GM21367 (cell line): ENCODE measurements around the gene ANKRD16.

Experiments used
- ATAC-seq: cut with Tn5 transposase; IDR thresholded peaks from one replicate; pipeline ENCODE4 v1.9.1; 2021; ENCODE audit not compliant: unreplicated experiment

ANKRD16 gene

GRCh38 chr10:5904227-5904626 lies 14.5 kb upstream of the ANKRD16 start:
- peak; percentile 98 for ATAC-seq

- no peak for ATAC-seq
These were observed 13.9 kb upstream of the ANKRD16 start for GRCh38 chr10:5903563-5903962.

GRCh38 chr10:5902511-5903274 lies 13.0 kb upstream of the ANKRD16 start:
- ATAC-seq = no peak

- no peak for ATAC-seq
These were observed 10.6 kb upstream of the ANKRD16 start for GRCh38 chr10:5900247-5900646.

- no peak for ATAC-seq
These were observed 8.5 kb upstream of the ANKRD16 start for GRCh38 chr10:5898163-5898562.

- ATAC-seq = no peak
These were observed 7.8 kb upstream of the ANKRD16 start for GRCh38 chr10:5897504-5897903.

GRCh38 chr10:5897053-5897340 lies 7.3 kb upstream of the ANKRD16 start:
- ATAC-seq = no peak

- ATAC-seq = no peak
These were observed 6.7 kb upstream of the ANKRD16 start for GRCh38 chr10:5896208-5897052.

- peak; percentile 57 for ATAC-seq
These were observed 6.1 kb upstream of the ANKRD16 start for GRCh38 chr10:5895804-5896203.

- no peak for ATAC-seq
These were observed 5.7 kb upstream of the ANKRD16 start for GRCh38 chr10:5895365-5895764.

- ATAC-seq = no peak
These were observed 5.2 kb upstream of the ANKRD16 start for GRCh38 chr10:5894873-5895272.

GRCh38 chr10:5894403-5894802 lies 4.7 kb upstream of the ANKRD16 start:
- no peak for ATAC-seq

- no peak for ATAC-seq
These were observed 3.6 kb upstream of the ANKRD16 start for GRCh38 chr10:5893321-5893720.

- ATAC-seq = no peak
These were observed 2.3 kb upstream of the ANKRD16 start for GRCh38 chr10:5892007-5892406.

- no peak for ATAC-seq
These were observed 1.3 kb upstream of the ANKRD16 start for GRCh38 chr10:5891009-5891408.

GRCh38 chr10:5890452-5890915 lies 791 bp upstream of the ANKRD16 start:
- no peak for ATAC-seq

GRCh38 chr10:5888843-5889623 lies 660 bp downstream of the ANKRD16 start:
- peak; percentile 28 for ATAC-seq

GRCh38 chr10:5888351-5888750 lies 1.3 kb downstream of the ANKRD16 start:
- ATAC-seq = no peak

- ATAC-seq = no peak
These were observed 2.1 kb downstream of the ANKRD16 start for GRCh38 chr10:5887641-5888040.

GRCh38 chr10:5887029-5887428 lies 2.7 kb downstream of the ANKRD16 start:
- no peak for ATAC-seq

- ATAC-seq = no peak
These were observed 4.1 kb downstream of the ANKRD16 start for GRCh38 chr10:5885619-5886018.

- no peak for ATAC-seq
These were observed 6.7 kb downstream of the ANKRD16 start for GRCh38 chr10:5882961-5883360.
